IPS-18a (cell line): ENCODE data around the gene EGFL7.

ENCODE experiments used
- H3K27ac ChIP-seq: one replicate; pipeline ENCODE4 v1.5.1; 2013; ENCODE audit warnings: low read length
- H3K27me3 ChIP-seq: one replicate; pipeline ENCODE4 v1.6.1; 2013; ENCODE audit warnings: mild to moderate bottlenecking, low read length; ENCODE audit not compliant: control insufficient read depth, insufficient read depth
- H3K36me3 ChIP-seq: one replicate; pipeline ENCODE4 v1.6.1; 2013; ENCODE audit warnings: low read depth, low read length; ENCODE audit not compliant: control insufficient read depth
- H3K4me1 ChIP-seq: one replicate; pipeline ENCODE4 v1.6.1; 2013; ENCODE audit warnings: low read depth, low read length; ENCODE audit not compliant: control insufficient read depth
- H3K4me3 ChIP-seq: one replicate; pipeline ENCODE4 v1.5.1; 2013; ENCODE audit warnings: low read length
- H3K9ac ChIP-seq: one replicate; pipeline ENCODE4 v1.6.1; 2013; ENCODE audit warnings: mild to moderate bottlenecking, low read length, moderate library complexity
- H3K9me3 ChIP-seq: one replicate; pipeline ENCODE4 v1.6.1; 2013; ENCODE audit warnings: low read depth, low read length; ENCODE audit not compliant: control insufficient read depth

Gene EGFL7

GRCh38 chr9:136683173-136683745 lies 20.5 kb downstream of the EGFL7 start:
- Histone ChIP-seq H3K27me3 (peaks cover 15% of the 10 kb centered on the region), H3K9ac (no peak overlapping the region), H3K27ac (no peak overlapping the region), H3K36me3 (no peaks in the 10 kb centered on the region), H3K4me3 (no peak overlapping the region), H3K4me1 (peaks cover 7% of the 10 kb centered on the region), H3K9me3 (no peaks in the 10 kb centered on the region)

DNA sequence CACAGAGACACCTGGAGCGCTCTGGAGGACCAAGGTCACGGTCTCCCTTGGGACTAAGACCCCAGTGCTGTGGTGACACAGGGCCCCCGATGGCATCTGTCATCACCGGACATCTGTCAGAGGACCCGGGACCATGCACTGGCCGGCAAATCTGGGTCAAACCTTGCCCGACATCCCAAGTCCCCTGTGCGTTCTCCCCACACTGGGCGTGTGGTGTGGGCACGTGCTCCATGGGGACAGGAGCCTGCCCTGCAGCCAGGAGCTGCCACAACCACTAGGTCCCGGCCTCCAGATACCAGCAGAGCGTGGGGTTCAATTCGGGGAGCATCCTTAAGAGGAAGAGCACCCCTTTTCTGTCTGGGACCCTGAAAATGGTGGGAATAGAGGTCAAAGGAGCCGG lies 21.0 kb downstream of the EGFL7 start:
- Histone ChIP-seq H3K36me3 (no peaks in the 10 kb centered on the region), H3K4me1 (peaks cover 7% of the 10 kb centered on the region), H3K4me3 (no peak overlapping the region), H3K9ac (no peak overlapping the region), H3K27ac (no peak overlapping the region), H3K27me3 (peaks cover 15% of the 10 kb centered on the region), H3K9me3 (no peaks in the 10 kb centered on the region)

DNA sequence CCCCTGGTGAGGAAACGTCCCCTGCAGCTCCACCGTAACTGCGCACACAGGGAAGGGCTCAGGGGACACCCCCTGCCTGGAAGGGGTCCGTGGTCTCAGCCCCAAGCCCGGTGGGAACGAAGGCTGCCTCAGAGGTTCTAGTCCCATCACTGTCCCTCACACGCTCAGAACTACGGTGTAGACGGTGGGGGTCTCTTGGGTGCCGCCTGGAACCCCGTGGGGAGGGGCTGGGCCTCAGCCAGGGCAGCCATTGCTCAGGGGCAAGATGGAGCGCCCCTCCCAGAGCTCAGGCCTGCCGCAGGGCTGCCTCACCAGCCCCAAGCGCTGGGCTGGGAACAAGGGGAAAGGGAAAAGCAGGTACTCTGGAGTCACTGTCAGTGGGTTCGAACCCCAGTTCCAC lies 21.6 kb downstream of the EGFL7 start:
- H3K36me3 ChIP-seq, result no peaks in the 10 kb centered on the region
- no peak overlapping the region for H3K4me3 ChIP-seq
- peaks cover 15% of the 10 kb centered on the region for H3K27me3 ChIP-seq
- H3K4me1 ChIP-seq, result peaks cover 7% of the 10 kb centered on the region
- H3K27ac ChIP-seq, result no peak overlapping the region
- H3K9me3 ChIP-seq, result no peaks in the 10 kb centered on the region
- no peak overlapping the region for H3K9ac ChIP-seq

GRCh38 chr9:136684799-136685198 lies 22.1 kb downstream of the EGFL7 start:
- no peak overlapping the region for H3K4me3 ChIP-seq
- peaks cover 7% of the 10 kb centered on the region for H3K4me1 ChIP-seq
- H3K9ac ChIP-seq, result no peak overlapping the region
- peaks cover 15% of the 10 kb centered on the region for H3K27me3 ChIP-seq
- H3K9me3 ChIP-seq, result no peaks in the 10 kb centered on the region
- H3K27ac ChIP-seq, result no peak overlapping the region
- H3K36me3 ChIP-seq, result no peaks in the 10 kb centered on the region

GRCh38 chr9:136685216-136685615 lies 22.5 kb downstream of the EGFL7 start:
- H3K36me3 ChIP-seq, result no peaks in the 10 kb centered on the region
- no peak overlapping the region for H3K4me3 ChIP-seq
- H3K9me3 ChIP-seq, result no peaks in the 10 kb centered on the region
- H3K27ac ChIP-seq, result no peak overlapping the region
- H3K27me3 ChIP-seq, result peaks cover 15% of the 10 kb centered on the region
- H3K4me1 ChIP-seq, result peaks cover 7% of the 10 kb centered on the region
- H3K9ac ChIP-seq, result no peak overlapping the region

DNA sequence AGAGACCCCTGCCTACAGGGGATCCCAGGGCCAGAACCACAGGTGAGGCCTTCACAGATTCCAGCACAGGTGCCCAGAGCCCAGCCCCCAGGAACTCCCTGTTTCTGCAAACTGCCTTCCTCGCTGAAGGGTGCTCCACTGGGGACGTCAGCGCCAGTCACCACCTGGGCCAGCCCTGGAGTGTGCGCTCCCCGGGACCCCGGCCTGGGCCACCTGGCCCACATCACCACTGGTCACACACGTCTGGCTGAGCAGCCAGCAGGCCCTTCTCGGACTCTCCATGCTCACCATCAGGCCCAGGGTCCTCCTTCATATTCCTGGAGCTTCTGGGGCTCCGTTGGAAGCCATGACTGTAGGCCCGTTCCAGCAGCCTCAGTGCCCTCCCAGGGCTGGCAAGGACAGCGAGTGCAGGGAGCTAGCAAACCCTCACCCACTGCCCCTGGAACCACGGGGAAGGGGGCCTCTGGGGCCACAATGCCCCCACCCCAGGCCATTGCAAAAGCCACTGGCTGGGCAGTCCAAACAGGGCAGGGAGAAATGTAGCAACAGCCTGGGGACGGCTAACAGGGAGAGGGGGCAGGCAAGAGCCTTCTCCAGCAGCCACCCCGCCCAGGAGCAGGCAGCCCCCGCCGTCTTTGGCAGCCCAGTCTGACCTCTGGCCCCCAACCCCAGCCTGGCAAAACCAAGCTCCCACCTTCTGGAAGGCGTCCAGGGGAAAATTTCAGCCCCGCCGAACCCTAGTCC lies 23.2 kb downstream of the EGFL7 start:
- H3K9ac ChIP-seq, result no peak overlapping the region
- H3K36me3 ChIP-seq, result no peaks in the 10 kb centered on the region
- H3K4me1 ChIP-seq, result peaks cover 7% of the 10 kb centered on the region
- H3K4me3 ChIP-seq, result peak overlapping the region; percentile 59
- H3K9me3 ChIP-seq, result no peaks in the 10 kb centered on the region
- H3K27me3 ChIP-seq, result peaks cover 15% of the 10 kb centered on the region
- no peak overlapping the region for H3K27ac ChIP-seq

- H3K27ac ChIP-seq, result no peak overlapping the region
- no peaks in the 10 kb centered on the region for H3K36me3 ChIP-seq
- H3K27me3 ChIP-seq, result peaks cover 15% of the 10 kb centered on the region
- H3K9ac ChIP-seq, result no peak overlapping the region
- no peaks in the 10 kb centered on the region for H3K9me3 ChIP-seq
- H3K4me1 ChIP-seq, result peaks cover 7% of the 10 kb centered on the region
- peak overlapping the region; percentile 59 for H3K4me3 ChIP-seq
Observed at GRCh38 chr9:136686534-136686793, 23.7 kb downstream of the EGFL7 start.

- H3K9me3 ChIP-seq, result no peaks in the 10 kb centered on the region
- no peak within 1 kb of the TSS for H3K9ac ChIP-seq
- H3K4me1 ChIP-seq, result peaks cover 7% of the 10 kb centered on the region
- no peaks in the 10 kb centered on the region for H3K36me3 ChIP-seq
- H3K4me3 ChIP-seq, result peak within 1 kb of the TSS; percentile 59
- H3K27ac ChIP-seq, result no peak within 1 kb of the TSS
- peaks cover 15% of the 10 kb centered on the region for H3K27me3 ChIP-seq
Observed at GRCh38 chr9:136686794-136687711, 24.3 kb downstream of the EGFL7 start, which contains the start of gene AGPAT2. TSS of gene AGPAT2 (minus strand) at chr9:136687457. CDS start at chr9:136687357, 100 bp downstream.

DNA sequence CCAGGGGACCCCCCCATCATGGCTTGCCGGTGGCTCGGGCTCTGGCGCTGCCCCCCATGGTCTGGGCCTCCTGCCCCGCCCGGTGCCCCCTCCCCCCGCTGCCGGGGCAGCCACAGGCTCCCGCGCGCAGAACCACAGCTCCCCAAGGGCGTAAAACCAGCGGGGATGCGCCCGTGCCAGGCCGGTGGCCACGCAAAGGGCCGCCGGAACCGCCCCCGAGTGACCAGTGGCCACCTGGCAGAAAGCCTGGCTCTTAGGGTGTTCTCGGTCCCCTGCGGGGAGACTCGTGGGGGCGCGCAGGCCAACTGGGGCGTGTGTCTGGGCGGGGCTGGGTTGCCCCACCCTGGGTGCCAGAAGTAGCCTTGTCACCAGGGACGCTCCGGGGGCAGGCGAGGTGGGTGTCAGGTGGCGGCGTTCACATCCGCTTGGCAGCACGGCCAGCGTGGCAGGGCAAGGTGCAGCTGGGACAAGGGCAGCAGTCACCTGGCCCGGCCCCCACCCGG lies 25.1 kb downstream of the EGFL7 start:
- H3K4me1 ChIP-seq, result peaks cover 7% of the 10 kb centered on the region
- peaks cover 15% of the 10 kb centered on the region for H3K27me3 ChIP-seq
- no peak overlapping the region for H3K9ac ChIP-seq
- H3K36me3 ChIP-seq, result no peaks in the 10 kb centered on the region
- no peak overlapping the region for H3K27ac ChIP-seq
- H3K9me3 ChIP-seq, result no peaks in the 10 kb centered on the region
- H3K4me3 ChIP-seq, result peak overlapping the region; percentile 37

DNA sequence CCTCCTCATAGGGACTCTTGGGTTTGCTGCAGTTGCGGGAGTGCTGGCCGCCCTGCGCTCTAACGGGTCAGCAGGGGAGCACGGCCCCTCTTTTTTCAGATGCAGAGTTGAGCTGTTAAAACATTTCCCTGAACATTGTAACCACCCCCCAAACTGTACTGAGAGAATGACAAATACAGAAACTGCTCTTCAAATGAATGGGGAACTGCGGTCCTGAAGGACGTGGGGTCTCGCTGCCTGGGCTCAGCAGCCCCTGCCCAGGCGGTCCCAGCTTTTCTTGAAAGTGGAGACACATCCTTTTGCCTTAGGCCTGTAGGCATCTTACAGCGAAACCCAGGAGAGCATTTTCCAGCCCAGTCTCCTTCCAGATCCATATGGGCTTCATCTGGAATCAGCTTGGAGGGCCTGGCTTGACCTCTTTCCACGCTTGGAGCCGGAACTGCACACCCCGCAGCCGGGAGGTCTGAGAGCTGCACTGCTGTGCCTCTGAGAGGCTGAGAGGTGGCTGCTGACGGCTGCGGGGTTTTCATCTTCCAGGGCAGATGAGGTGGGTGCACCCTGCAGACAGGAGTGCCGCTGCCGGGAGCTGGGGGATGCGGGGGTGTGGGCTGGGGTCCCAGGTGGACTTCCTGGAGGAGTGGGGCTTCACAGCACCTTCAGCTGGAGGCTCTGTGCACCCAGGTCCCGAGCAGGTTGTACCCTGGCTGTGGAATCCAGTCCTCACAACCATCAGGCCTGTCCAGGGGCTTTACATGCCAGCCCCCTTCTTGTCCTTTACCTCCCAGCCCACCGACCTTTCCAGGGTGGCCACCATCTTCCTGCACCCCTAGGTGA lies 25.8 kb downstream of the EGFL7 start:
- peaks cover 7% of the 10 kb centered on the region for H3K4me1 ChIP-seq
- no peak overlapping the region for H3K4me3 ChIP-seq
- H3K36me3 ChIP-seq, result no peaks in the 10 kb centered on the region
- no peak overlapping the region for H3K27ac ChIP-seq
- H3K27me3 ChIP-seq, result peaks cover 15% of the 10 kb centered on the region
- no peaks in the 10 kb centered on the region for H3K9me3 ChIP-seq
- H3K9ac ChIP-seq, result no peak overlapping the region

DNA sequence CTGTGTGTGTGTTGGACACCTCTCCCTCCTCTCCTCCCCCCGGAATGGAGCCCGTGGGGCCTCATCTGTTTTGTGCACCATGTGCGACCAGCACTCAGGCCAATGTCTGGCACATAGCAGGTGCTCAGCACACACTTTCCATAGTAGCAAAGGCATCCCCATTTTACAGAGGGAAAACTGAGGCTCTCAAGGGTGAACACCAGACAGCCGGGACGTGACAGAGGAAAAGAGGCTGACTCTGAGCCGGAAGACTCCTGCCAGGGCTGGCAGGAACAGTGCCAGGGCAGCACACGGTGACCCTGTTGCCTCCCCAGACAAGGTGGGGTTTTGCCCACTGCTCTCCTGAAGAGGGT lies 26.4 kb downstream of the EGFL7 start:
- Histone ChIP-seq H3K4me3 (no peak overlapping the region), H3K9me3 (no peaks in the 10 kb centered on the region), H3K27ac (no peak overlapping the region), H3K9ac (no peak overlapping the region), H3K36me3 (no peaks in the 10 kb centered on the region), H3K27me3 (peaks cover 15% of the 10 kb centered on the region), H3K4me1 (peaks cover 7% of the 10 kb centered on the region)
